Colonic mucosa (tissue), 4 donors: ENCODE measurements around the gene BCL2L13. TPM values are rescaled to one million over a fixed set of nuclear protein-coding genes. Genes with fewer than 3 reads are reported as not detected.

Experiments
- DNase-seq: peaks from one replicate; pipeline ENCODE4 v3.0.0-alpha.2; 2020
- H3K27ac ChIP-seq: fragments of 200-600 bp; one replicate; pipeline ENCODE4 v1.8.0; 2021
- H3K27me3 ChIP-seq: fragments of 200-600 bp; one replicate; pipeline ENCODE4 v1.8.0; 2021
- H3K36me3 ChIP-seq: fragments of 200-600 bp; one replicate; pipeline ENCODE4 v1.8.0; 2021
- H3K4me1 ChIP-seq: fragments of 200-600 bp; one replicate; pipeline ENCODE4 v1.8.0; 2021; ENCODE audit warnings: mild to moderate bottlenecking
- H3K4me3 ChIP-seq: fragments of 200-600 bp; one replicate; pipeline ENCODE4 v1.8.0; 2021
- H3K9ac ChIP-seq, 2 donors: one replicate each; pipeline ENCODE4 v1.7.0; 2013; ENCODE audit warnings: control low read depth in 2 of 2, low read depth in 2 of 2, low read length in 2 of 2
- H3K9me3 ChIP-seq: fragments of 200-600 bp; one replicate; pipeline ENCODE4 v1.8.0; 2021
- intact Hi-C: fragments of 100-400 bp; cut with DNase I; formaldehyde crosslinking; loops from one replicate; pipeline ENCODE4 v1.14.1; 2022
- total RNA-seq, 2 donors: library from RNA; stranded (reverse); fragmentation: NEBNext Ultra II Directional in 1 of 2; extraction: Animal tissue kit (Norgen Biotek cat#: 25700) in 1 of 2; gene quantifications; one replicate each; pipeline ENCODE4 v1.2.1, GENCODE V29; 2021
- TF ChIP-seq, protein P1 (sequence below): fragments of 200-600 bp; IDR thresholded peaks from one replicate; pipeline ENCODE4 v1.8.0; 2022; ENCODE audit warnings: antibody characterized with exemption, mild to moderate bottlenecking
- donor health status: healthy.
- donor health status: DM: no; HTN: no; CAD: no.
- donor health status: DM: no; HTN: no; CAD: no.

BCL2L13 gene
- total RNA-seq, 2 donors from 2014 or later, result 44.9 to 47.2 TPM

DNA sequence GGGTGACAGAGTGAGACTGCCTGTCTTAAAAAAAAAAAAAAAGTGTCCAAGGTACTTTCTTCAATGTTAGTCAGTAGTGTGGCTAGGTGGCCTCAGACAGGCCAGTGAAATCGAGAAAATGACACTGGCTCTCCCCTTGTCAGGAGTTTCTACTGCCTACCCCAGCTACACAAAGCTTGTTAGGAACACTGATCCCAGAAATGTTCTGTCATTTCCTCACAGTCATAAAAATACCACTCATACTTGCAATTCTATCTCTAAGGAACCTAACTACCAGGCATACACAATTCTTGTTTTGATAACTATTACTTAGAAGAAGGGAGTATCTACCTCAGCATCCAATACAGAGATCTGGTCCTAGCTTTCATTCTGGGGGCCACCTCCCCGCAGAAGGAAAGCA, 41.3 kb upstream of the BCL2L13 start:
- Histone ChIP-seq H3K9me3 (no peaks in the 10 kb centered on the region), H3K4me1 (no peaks in the 10 kb centered on the region), H3K36me3 (peaks cover 22% of the 10 kb centered on the region), H3K27me3 (no peaks in the 10 kb centered on the region), H3K4me3 (no peak overlapping the region), H3K27ac (no peak overlapping the region), H3K9ac (no peak overlapping the region)
- DNase-seq, result no peak
- TF ChIP-seq, protein P1, sequence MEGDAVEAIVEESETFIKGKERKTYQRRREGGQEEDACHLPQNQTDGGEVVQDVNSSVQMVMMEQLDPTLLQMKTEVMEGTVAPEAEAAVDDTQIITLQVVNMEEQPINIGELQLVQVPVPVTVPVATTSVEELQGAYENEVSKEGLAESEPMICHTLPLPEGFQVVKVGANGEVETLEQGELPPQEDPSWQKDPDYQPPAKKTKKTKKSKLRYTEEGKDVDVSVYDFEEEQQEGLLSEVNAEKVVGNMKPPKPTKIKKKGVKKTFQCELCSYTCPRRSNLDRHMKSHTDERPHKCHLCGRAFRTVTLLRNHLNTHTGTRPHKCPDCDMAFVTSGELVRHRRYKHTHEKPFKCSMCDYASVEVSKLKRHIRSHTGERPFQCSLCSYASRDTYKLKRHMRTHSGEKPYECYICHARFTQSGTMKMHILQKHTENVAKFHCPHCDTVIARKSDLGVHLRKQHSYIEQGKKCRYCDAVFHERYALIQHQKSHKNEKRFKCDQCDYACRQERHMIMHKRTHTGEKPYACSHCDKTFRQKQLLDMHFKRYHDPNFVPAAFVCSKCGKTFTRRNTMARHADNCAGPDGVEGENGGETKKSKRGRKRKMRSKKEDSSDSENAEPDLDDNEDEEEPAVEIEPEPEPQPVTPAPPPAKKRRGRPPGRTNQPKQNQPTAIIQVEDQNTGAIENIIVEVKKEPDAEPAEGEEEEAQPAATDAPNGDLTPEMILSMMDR, result no peak
- intact Hi-C loops, result no loop called here

DNA sequence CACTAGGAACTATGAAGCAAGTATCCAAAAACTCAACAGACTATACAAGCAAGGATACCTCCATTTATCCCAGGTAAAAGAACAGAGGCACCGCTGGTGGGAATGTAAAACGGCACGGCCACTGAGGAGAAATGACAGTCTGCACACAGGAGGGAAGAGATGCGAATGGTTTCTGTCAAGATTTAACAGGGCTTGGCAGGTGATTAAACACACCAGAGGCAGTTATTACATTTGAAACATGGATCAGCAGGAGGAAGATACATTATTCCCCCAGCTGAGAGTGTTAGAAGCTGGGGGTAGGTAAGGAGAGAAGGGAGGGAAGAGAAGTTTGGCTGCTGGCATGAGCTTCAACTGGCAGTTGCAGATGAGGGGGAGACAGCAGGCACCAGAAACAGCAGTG, 40.2 kb upstream of the BCL2L13 start:
- no peak for DNase-seq
- peak overlapping the region in 1 of 2 donors; percentile 18 for H3K9ac ChIP-seq
- H3K36me3 ChIP-seq, result peaks cover 16% of the 10 kb centered on the region
- intact Hi-C loops, result no loop called here
- TF ChIP-seq, protein P1, result no peak
- no peaks in the 10 kb centered on the region for H3K27me3 ChIP-seq
- no peak overlapping the region for H3K4me3 ChIP-seq
- H3K9me3 ChIP-seq, result no peaks in the 10 kb centered on the region
- no peaks in the 10 kb centered on the region for H3K4me1 ChIP-seq
- H3K27ac ChIP-seq, result no peak overlapping the region

DNA sequence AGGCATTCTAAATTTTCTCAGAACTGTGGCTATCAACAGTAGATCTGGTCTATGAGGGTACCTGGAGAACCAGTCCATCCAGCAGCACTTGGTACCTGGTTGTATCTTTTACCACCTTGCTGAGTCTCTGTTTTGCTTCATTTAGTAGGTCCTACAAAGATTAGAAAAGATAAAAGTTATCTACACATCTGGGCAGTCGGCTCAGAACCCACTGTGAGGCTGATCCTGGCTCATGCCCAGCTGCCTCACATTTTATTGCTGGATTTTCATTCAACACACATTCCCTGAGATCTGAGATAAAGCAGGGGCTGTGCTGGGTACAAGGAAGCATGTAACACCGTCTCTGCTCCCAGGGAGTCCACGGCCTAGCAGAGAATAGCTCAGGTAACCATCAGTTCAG, 37.5 kb upstream of the BCL2L13 start:
- Histone ChIP-seq H3K9ac (no peak overlapping the region), H3K4me3 (no peak overlapping the region), H3K4me1 (no peaks in the 10 kb centered on the region), H3K36me3 (peaks cover 6% of the 10 kb centered on the region), H3K27ac (no peak overlapping the region), H3K9me3 (no peaks in the 10 kb centered on the region), H3K27me3 (no peaks in the 10 kb centered on the region)
- no peak for DNase-seq
- intact Hi-C loops, result no loop called here
- TF ChIP-seq, protein P1, result no peak

DNA sequence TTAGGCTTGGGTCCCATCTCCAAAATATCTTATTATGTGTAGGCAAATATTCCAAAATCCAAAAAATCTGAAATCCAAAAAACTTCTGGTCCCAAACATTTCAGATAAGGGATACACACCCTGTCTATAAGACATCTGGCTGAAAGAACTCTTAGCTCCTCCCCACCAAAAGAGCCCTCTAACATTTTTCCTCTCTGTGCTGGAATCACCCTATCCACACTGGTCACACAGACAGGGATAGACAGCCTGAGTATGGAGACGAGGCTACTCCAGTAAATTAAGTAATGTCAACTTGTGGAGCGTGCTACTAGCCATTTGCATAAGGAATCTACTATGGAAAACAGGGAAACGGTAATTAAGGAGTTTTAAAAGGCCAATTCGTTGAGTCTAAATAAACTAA, 34.9 kb upstream of the BCL2L13 start:
- Histone ChIP-seq H3K9ac (no peak overlapping the region), H3K36me3 (no peaks in the 10 kb centered on the region), H3K27ac (no peak overlapping the region), H3K4me3 (no peak overlapping the region), H3K9me3 (no peaks in the 10 kb centered on the region), H3K27me3 (no peaks in the 10 kb centered on the region), H3K4me1 (no peaks in the 10 kb centered on the region)
- no peak for DNase-seq
- intact Hi-C loops, result no loop called here
- TF ChIP-seq, protein P1, result no peak

DNA sequence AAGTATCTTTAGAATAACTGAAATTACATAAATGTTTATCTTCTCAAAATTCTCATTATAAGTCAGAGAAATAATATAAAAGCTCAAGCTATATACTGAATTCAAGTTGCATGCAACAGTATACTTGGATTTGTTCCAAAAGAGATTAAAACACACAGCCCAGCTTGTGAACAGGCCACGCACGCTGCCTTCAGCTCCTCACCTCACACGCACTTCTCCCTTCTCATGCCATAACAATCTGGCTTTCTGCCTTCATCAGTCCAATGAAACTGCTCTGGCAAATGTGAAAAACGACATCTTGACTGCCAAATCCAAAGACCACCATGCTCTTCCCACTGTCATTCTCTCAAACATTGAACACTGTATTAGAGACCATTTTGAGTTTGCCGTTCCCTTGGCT, 32.1 kb upstream of the BCL2L13 start:
- TF ChIP-seq, protein P1, result no peak
- H3K27ac ChIP-seq, result no peak overlapping the region

More for the DNA sequence above, 32.1 kb upstream of the BCL2L13 start:
- Histone ChIP-seq H3K27me3 (no peaks in the 10 kb centered on the region), H3K4me1 (no peaks in the 10 kb centered on the region), H3K9me3 (no peaks in the 10 kb centered on the region), H3K4me3 (no peak overlapping the region), H3K36me3 (no peaks in the 10 kb centered on the region), H3K9ac (no peak overlapping the region)
- intact Hi-C loops, result no loop called here
- DNase-seq, result no peak
